SK-N-SH (cell line): ENCODE data around the gene RAB5B. TPM values are rescaled to one million over a fixed set of nuclear protein-coding genes. Genes with fewer than 3 reads are reported as not detected.
A peak's percentile ranks its signal among the peaks of the same experiment; 100 is the strongest.
"Not testable (repeated sequence)": the region's sequence is repeated elsewhere in the genome, so short reads cannot be mapped to it uniquely, and the experiment has no call there.

Experiments used
- CTCF ChIA-PET: fragments of 300-600, 350-600 bp; formaldehyde crosslinking; extraction: SDS; loops from one replicate; lab custom pipeline; 2021; lab: Yijun Ruan, JAX
- POLR2A ChIA-PET: fragments of 350-600 bp; sonication (Branson Sonifier 250); formaldehyde crosslinking; extraction: SDS; loops from one replicate; lab custom pipeline; 2020; ENCODE audit warnings: antibody characterized with exemption, inconsistent platforms; lab: Yijun Ruan, JAX
- DNase-seq: peaks from one replicate; pipeline ENCODE4 v3.0.0; 2012
- H2AFZ ChIP-seq: fragments of 200-600 bp; sonication (generic); 2 replicates; pipeline ENCODE4 v1.8.1; 2016; ENCODE audit warnings: antibody characterized with exemption, mild to moderate bottlenecking, low read depth
- H3F3A ChIP-seq: fragments of 200-600 bp; sonication (generic); replicated peaks from 2 replicates; pipeline ENCODE3; 2016; ENCODE audit warnings: antibody characterized with exemption, mild to moderate bottlenecking; ENCODE audit not compliant: insufficient read depth
- H3K27ac ChIP-seq, 2 experiments: fragments of 200-500 bp in 1 of 2; fragments of 200-600 bp in 1 of 2; sonication (Bioruptor generic) in 1 of 2; sonication (generic), shearing (Covaris generic) in 1 of 2; 2 replicates each; pipeline versions ENCODE4 v1.5.1 to v1.6.1; 2014 to 2016; ENCODE audit warnings: low read depth in 2 of 2, inconsistent platforms in 1 of 2, low read length in 1 of 2, mild to moderate bottlenecking in 1 of 2, mixed read lengths in 1 of 2
- H3K27me3 ChIP-seq: fragments of 200-600 bp; sonication (generic), shearing (Covaris generic); 2 replicates; pipeline ENCODE4 v1.6.1; 2016; ENCODE audit warnings: mixed run types; ENCODE audit not compliant: insufficient read depth
- H3K36me3 ChIP-seq, 2 experiments: fragments of 200-500 bp in 1 of 2; fragments of 200-600 bp in 1 of 2; sonication (Bioruptor generic) in 1 of 2; sonication (generic) in 1 of 2; replicated peaks in 1 of 2; 2 replicates each; pipeline versions ENCODE3 to v1.5.1; 2014 to 2016; ENCODE audit warnings: low read length in 1 of 2, mild to moderate bottlenecking in 1 of 2; ENCODE audit not compliant: insufficient read depth in 2 of 2, control insufficient read depth in 1 of 2
- H3K4me1 ChIP-seq, 2 experiments: fragments of 200-500 bp in 1 of 2; fragments of 200-600 bp in 1 of 2; sonication (Bioruptor generic) in 1 of 2; sonication (generic), shearing (Covaris generic) in 1 of 2; 2 replicates each; pipeline versions ENCODE4 v1.5.1 to v1.6.1; 2014 to 2016; ENCODE audit warnings: low read depth in 1 of 2, low read length in 1 of 2, mixed run types in 1 of 2; ENCODE audit not compliant: insufficient read depth in 2 of 2, control insufficient read depth in 1 of 2
- H3K4me2 ChIP-seq: fragments of 200-600 bp; sonication (generic), shearing (Covaris generic); 2 replicates; pipeline ENCODE4 v1.6.1; 2017; ENCODE audit warnings: mixed run types
- H3K4me3 ChIP-seq, 2 experiments: fragments of 200-500 bp in 1 of 2; fragments of 200-600 bp in 1 of 2; sonication (Bioruptor generic) in 1 of 2; sonication (generic), shearing (Covaris generic) in 1 of 2; 2 replicates each; pipeline versions ENCODE4 v1.5.1 to v1.8.1; 2014 to 2016; ENCODE audit warnings: low read depth in 2 of 2, inconsistent platforms in 1 of 2, low read length in 1 of 2, mild to moderate bottlenecking in 1 of 2, mixed read lengths in 1 of 2, moderate library complexity in 1 of 2
- H3K79me2 ChIP-seq: fragments of 200-600 bp; sonication (generic); 2 replicates; pipeline ENCODE4 v1.8.1; 2017; ENCODE audit warnings: mild to moderate bottlenecking; ENCODE audit not compliant: insufficient read depth
- H3K9ac ChIP-seq: fragments of 200-600 bp; sonication (generic); 2 replicates; pipeline ENCODE4 v1.6.1; 2017; ENCODE audit warnings: mixed run types
- H3K9me2 ChIP-seq: fragments of 200-600 bp; sonication (generic); 2 replicates; pipeline ENCODE4 v1.6.1; 2017; ENCODE audit warnings: mixed run types
- H3K9me3 ChIP-seq: fragments of 200-600 bp; sonication (generic); 2 replicates; pipeline ENCODE4 v1.6.1; 2017; ENCODE audit warnings: mixed run types, mild to moderate bottlenecking, moderate library complexity
- H4K20me1 ChIP-seq: fragments of 200-600 bp; sonication (generic); 2 replicates; pipeline ENCODE4 v1.6.1; 2017; ENCODE audit warnings: mild to moderate bottlenecking, mixed run types; ENCODE audit not compliant: insufficient read depth
- EZH2phosphoT487 ChIP-seq: fragments of 200-600 bp; sonication (generic); IDR thresholded peaks from 2 replicates; pipeline ENCODE4 v1.6.1; 2017; ENCODE audit warnings: low read depth, mixed run types, mild to moderate bottlenecking, antibody characterized with exemption, moderate library complexity, borderline replicate concordance
- RFX5 ChIP-seq: IDR thresholded peaks from 2 replicates; pipeline ENCODE4 v1.6.1; 2012; ENCODE audit warnings: mild to moderate bottlenecking, improper control_type of control experiment, low read length
- TEAD4 ChIP-seq: IDR thresholded peaks from 2 replicates; pipeline ENCODE4 v1.4.0; 2012; ENCODE audit warnings: mild to moderate bottlenecking, borderline replicate concordance; ENCODE audit not compliant: insufficient read depth
- WGBS: methylation state at CpG from one replicate; pipeline ENCODE4 v1.1.6; 2017; ENCODE audit warnings: low lambda C conversion rate; 5-methylcytosine and 5-hydroxymethylcytosine counted together
- polyA plus RNA-seq, 3 experiments: library from polyadenylated mRNA; depleted of rRNA; stranded (reverse); fragments of >200 nt; gene quantifications; 2 replicates each; pipeline ENCODE4 v1.2.3, GENCODE V29; 2012

Gene RAB5B
- polyA plus RNA-seq, 1 of the 3 experiments (the other 2 are of a cell fraction): 54.0 TPM

DNA sequence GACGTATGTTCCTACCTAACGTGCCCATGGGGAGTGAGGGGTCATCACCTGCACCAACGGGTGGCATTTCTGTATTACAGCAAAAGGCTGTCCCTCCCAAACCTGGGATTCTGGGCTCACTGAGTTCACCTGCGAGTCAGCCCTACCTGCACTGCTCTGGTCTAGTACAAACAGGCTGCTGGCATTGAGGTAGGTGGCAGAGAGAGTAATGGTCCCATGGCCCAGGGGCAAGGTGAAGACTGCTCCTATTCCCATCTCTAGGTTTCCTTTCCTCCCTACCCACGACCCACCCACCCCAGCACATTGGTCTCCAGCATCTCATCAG is 23.6 kb downstream of the RAB5B start:
- ChIA-PET POLR2A (interaction anchor here (0.8 to 2.2 kb wide), 5 partner anchors 10 to 168 kb away, joined by 3 to 11 read pairs (median 6); partner anchors contain the start of genes DNAJC14, IKZF4 and PA2G4), CTCF (interaction anchor here (0.6 to 10.8 kb wide), 16 partner anchors 10 to 259 kb away, joined by 3 to 183 read pairs (median 6); partner anchors contain the start of genes IKZF4, RAB5B, RPL41 and SMARCC2)
- Histone ChIP-seq H3K36me3 (peaks cover 8 to 25% of the 10 kb centered on the region in 2 experiments), H3K9ac (peak overlapping the region; percentile 81), H3K9me3 (no peaks in the 10 kb centered on the region), H3K27me3 (no peaks in the 10 kb centered on the region), H3K4me2 (peak overlapping the region; percentile 99), H3K9me2 (no peaks in the 10 kb centered on the region), H3K79me2 (peaks cover 9% of the 10 kb centered on the region; the same call in 1 of the 2 replicates), H3F3A (peaks cover 26% of the 10 kb centered on the region), H4K20me1 (no peaks in the 10 kb centered on the region), H2AFZ (peak overlapping the region; percentile 93), H3K27ac (peak overlapping the region; percentile 18 to 84; a peak in 3 of 4 replicates), H3K4me1 (peaks cover 0 to 3% of the 10 kb centered on the region in 2 experiments; a peak in 1 of 4 replicates), H3K4me3 (peak overlapping the region; percentile 85 to 97)
- WGBS: 0% methylated on average over 4 of the region's 5 CpGs
- TF ChIP-seq EZH2phosphoT487 (no peak), TEAD4 (no peak), RFX5 (no peak)
- DNase-seq: no peak

DNA sequence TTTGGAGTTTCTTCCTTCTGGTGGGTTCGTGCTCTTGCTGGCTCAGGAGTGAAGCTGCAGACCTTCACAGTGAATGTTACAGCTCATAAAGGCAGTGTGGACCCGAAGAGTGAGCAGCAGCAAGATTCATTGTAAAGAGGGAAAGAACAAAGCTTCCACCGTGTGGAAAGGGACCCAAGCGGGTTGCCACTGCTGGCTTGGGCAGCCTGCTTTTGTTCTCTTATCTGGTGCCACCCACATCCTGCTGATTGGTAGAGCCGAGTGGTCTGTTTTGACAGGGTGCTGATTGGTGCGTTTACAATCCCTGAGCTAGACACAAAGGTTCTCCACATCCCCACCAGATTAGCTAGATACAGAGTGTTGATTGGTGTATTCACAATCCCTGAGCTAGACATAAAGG is 25.6 kb downstream of the RAB5B start:
- DNase-seq, H3K79me2 ChIP-seq, H2AFZ ChIP-seq, H3K27ac ChIP-seq, H3K9ac ChIP-seq, H3K27me3 ChIP-seq, H3K4me2 ChIP-seq, H3K4me3 ChIP-seq, H4K20me1 ChIP-seq, H3K9me2 ChIP-seq, H3K4me1 ChIP-seq, H3K9me3 ChIP-seq: not testable (repeated sequence)
- ChIA-PET POLR2A (interaction anchor here (1.0 kb wide), 1 partner anchor 25 kb away, joined by 3 read pairs; the partner anchor contains the start of gene RAB5B), CTCF (interaction anchor here (10.8 kb wide), 1 partner anchor 25 kb away, joined by 183 read pairs; the partner anchor contains the start of gene IKZF4)
- Histone ChIP-seq H3K36me3 (peaks cover 0 to 12% of the 10 kb centered on the region in 2 experiments), H3F3A (peaks cover 21% of the 10 kb centered on the region)
- 81% methylated on average over 6 of the region's 6 CpGs for WGBS

DNA sequence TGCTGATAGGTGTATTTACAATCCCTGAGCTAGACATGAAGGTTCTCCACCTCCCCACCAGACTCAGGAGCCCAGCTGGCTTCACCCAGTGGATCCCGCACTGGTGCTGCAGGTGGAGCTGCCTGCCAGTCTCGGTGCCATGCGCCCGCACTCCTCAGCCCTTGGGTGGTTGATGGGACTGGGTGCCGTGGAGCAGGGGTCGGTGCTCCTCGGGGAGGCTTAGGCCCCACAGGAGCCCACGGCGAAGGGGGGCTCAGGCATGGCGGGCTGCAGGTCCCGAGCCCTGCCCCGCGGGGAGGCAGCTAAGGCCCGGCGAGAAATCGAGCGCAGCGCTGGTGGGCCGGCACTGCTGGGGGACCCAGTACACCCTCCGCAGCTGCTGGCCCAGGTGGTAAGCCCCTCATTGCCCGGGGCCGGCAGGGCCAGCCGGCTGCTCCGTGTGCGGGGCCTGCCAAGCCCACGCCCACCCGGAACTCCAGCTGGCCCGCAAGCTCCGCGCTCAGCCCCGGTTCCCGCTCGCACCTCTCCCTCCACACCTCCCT is 26.2 kb downstream of the RAB5B start:
- CTCF ChIA-PET: interaction anchor here (10.8 kb wide), 1 partner anchor 24 kb away, joined by 183 read pairs; the partner anchor contains the start of gene IKZF4
- POLR2A ChIA-PET: not testable (repeated sequence)

More for the DNA sequence above, 26.2 kb downstream of the RAB5B start:
- not testable (repeated sequence) for H3K9me3 ChIP-seq, H3K4me3 ChIP-seq, H3K9me2 ChIP-seq, H4K20me1 ChIP-seq, H3K4me1 ChIP-seq, H3K27ac ChIP-seq, DNase-seq, H3K9ac ChIP-seq, H3K79me2 ChIP-seq, H3K36me3 ChIP-seq, H2AFZ ChIP-seq, H3K27me3 ChIP-seq, H3K4me2 ChIP-seq
- 99% methylated on average over 13 of the region's 33 CpGs for WGBS
- peaks cover 16% of the 10 kb centered on the region for H3F3A ChIP-seq
